GM12892 (cell line): Measurements from ENCODE around the gene STYK1.
A peak's percentile ranks its signal among the peaks of the same experiment; 100 is the strongest.

Experiments used
- DNase-seq: peaks from one replicate; pipeline ENCODE4 v3.0.0; 2011; ENCODE audit not compliant: insufficient read length
- FAIRE-seq: peaks from 2 replicates; lab custom pipeline; 2011; peaks lifted over from hg19 to GRCh38; lab: Jason Lieb, UNC
- POLR2A ChIP-seq: IDR thresholded peaks from 2 replicates; pipeline ENCODE4 v1.6.1; 2011; ENCODE audit warnings: low read depth, low read length, control low read depth
- POLR2AphosphoS5 ChIP-seq: IDR thresholded peaks from 2 replicates; pipeline ENCODE4 v1.6.1; 2011; ENCODE audit warnings: low read depth, low read length, control low read depth
- TAF1 ChIP-seq: IDR thresholded peaks from 2 replicates; pipeline ENCODE4 v1.6.1; 2011; ENCODE audit warnings: low read depth, mild to moderate bottlenecking, control low read depth, low read length, borderline replicate concordance

The STYK1 gene

DNA sequence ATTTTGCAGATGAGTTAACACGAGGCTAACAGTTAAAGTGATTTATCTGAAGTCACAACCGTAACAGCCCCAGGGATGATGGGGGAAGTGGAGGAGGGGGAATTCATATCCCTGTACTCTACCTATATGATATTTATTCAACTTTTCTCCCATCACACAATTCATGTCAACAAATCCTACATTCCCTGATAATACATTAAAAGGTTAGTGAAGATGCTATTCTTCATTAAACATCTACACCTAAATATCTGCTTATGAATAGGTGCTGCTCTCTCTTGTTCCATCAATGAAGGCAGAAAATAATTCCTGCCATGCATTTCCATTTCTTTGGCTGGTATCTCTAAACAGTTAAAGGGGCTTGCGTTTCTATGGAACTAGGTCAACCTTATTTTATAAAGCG, 42.4 kb upstream of the STYK1 start:
- DNase-seq (no peak), FAIRE-seq (peak; percentile 24)
- TF ChIP-seq POLR2A (no peak), POLR2AphosphoS5 (no peak), TAF1 (no peak)

DNA sequence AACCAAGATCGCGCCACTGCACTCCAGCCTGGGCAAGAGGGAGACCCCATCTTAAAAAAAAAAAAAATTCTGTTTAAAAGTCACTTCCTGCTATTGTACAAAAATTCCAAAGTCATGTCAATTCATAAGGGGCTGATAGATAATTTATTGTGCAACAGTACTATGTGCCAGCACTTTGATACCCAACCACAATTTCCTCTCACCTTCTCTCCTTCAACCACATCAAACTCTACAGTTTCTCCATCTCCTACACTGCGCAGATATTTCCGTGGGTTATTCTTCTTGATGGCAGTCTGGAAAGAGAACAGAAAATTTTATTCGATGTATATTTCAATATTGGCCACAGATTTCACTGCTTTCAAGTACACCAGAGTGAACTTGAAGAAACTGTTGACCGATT, 41.6 kb upstream of the STYK1 start:
- TF ChIP-seq POLR2AphosphoS5: no peak
- TF ChIP-seq TAF1: no peak
- no peak for TF ChIP-seq POLR2A
- FAIRE-seq: no peak
- DNase-seq: no peak

DNA sequence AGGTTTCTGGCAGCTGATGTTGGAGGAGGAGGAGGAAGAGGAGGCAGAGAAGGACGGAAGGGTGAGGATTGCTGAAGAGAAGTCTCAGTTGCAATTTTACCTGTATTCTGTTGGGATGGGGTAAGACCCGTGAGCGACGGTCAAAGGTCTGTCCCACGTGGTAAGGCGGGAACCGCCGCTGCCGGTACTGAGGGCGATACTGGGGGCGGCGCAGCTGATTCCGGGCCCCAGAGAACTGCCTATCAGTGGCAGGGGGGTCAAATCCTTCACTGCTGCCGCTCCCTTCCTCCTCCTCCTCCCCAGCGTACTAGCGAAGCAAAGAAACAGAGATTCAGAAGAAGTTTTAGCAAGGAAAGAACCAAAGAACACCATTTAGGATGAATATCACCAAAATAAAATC, 36.0 kb upstream of the STYK1 start:
- no peak for DNase-seq
- TF ChIP-seq POLR2A (no peak), TAF1 (no peak), POLR2AphosphoS5 (no peak)
- no peak for FAIRE-seq

DNA sequence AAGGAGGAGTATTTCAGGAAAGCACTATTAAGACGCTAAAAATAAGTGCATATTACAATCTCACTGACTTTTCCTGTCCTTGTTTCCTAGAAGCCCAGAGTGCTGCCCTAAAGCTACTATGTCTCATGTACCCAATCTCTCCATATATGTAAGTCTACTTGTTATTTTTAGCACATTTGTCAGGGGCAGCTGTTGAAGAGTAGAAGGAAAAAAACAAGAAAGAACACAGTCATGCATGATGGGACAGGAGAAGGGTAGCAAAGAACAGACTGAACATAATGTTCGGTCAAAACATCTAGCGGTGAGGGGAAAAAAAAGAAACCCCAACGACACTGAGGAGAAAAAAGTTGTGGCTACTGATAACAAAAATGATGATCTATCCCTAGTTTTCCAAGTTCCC, 35.0 kb upstream of the STYK1 start:
- no peak for DNase-seq
- FAIRE-seq: no peak
- TF ChIP-seq POLR2AphosphoS5 (no peak), POLR2A (no peak), TAF1 (no peak)

DNA sequence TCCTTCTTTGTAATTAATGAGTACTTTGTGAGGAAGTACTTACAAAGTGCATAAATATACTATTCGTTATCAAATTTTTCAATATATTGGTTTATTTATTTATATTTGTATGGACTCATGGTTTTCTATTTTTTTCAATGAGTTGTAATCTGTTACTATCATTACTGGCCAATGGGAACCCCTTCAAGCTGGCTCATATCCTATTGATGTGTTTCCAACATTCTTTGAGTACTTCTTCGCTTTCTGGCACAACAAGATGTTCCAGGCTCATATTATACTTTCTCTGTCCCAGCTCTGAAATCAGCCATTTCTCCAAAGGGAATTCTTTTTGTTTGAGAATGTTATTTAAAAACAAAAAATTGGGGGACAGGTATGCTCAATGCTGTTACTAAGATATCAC, 31.8 kb upstream of the STYK1 start:
- TF ChIP-seq POLR2A: no peak
- TF ChIP-seq TAF1: no peak
- no peak for TF ChIP-seq POLR2AphosphoS5
- FAIRE-seq: no peak
- DNase-seq: no peak

DNA sequence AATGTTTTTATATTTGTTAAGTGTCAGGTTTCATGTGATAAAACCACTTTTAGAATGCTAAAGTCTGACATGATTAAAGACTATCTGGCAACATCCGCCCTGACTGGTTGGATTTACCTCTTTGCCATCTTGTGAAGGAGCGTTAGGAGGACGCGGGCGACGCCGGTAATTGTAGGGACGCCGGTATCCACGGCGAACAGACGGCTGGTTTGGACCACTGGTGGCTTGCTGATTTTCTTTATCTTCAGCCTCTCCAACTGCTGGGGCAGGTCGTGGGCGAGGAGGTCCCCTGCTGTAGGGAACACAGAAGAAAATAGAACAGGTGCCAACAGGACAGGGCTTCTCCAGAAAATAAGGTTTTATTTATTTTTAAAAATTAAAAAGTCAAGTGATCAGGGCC, 28.0 kb upstream of the STYK1 start:
- no peak for DNase-seq
- FAIRE-seq: no peak
- TF ChIP-seq POLR2AphosphoS5 (no peak), TAF1 (no peak), POLR2A (no peak)

DNA sequence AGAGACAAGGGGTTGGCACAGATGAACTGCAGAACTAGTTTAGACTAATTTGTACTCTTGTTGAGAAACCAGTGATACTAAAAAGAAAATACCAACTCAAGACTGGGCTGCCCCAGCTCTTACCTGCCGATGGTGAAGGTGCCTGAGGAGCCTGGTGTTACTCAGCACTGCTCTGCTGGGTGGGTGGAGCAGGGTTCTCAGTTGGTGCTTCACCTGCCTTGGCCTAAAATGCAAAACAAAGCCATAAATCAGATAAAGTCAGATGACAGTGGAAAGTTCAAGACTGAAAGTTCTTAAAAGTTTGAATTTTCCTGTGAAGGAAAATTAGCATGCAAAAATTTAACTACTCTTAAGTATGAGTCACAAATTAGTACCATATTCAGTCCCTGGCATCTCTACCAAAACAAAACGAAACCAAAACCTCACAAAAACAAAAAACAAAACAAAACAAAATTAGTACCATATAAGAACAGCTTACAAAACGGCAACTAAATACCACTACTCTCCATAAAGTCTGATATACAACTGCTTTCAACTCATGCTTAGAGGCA, 27.4 kb upstream of the STYK1 start:
- FAIRE-seq (no peak), DNase-seq (no peak)
- TF ChIP-seq TAF1: no peak
- no peak for TF ChIP-seq POLR2A
- TF ChIP-seq POLR2AphosphoS5: no peak

DNA sequence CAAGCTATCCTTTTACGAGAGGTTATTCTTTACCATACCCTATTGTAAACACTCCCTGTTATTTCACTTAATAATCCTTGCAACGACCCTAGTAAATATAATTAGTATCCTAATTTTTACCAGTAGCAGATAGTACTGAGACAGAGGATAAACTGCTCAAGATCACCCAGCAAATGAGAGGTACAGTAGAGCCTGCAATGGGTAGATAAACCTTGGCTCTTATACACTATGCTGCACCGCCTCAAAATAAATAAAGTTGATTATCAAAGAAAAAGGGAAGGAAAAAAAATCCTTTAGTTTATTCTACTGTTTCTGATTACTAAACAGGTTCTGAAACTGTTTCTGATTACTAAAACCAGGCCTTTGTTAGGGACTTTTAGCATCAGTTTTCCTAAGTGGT, 26.7 kb upstream of the STYK1 start:
- no peak for FAIRE-seq
- no peak for DNase-seq
- no peak for TF ChIP-seq POLR2AphosphoS5
- TF ChIP-seq POLR2A: no peak
- TF ChIP-seq TAF1: no peak

DNA sequence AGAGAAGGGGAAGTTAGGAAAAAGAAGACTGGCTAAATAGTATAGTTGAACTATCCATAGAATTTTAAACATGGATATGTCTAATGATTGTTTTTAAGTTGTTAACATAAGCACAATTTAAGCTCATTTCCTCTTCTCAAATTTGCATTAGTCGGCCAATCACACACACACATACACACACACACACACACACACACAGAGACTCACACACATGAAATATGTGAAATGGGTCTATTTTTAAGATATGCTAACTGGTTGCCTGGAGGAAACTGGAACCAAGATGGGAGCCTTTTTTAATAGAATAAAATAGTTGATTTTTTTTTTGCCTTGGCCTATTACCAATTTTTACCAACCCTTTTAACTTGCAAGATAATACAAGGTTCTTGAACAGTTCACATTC, 24.0 kb upstream of the STYK1 start:
- no peak for FAIRE-seq
- no peak for TF ChIP-seq POLR2A
- no peak for TF ChIP-seq POLR2AphosphoS5
- TF ChIP-seq TAF1: no peak
- no peak for DNase-seq

DNA sequence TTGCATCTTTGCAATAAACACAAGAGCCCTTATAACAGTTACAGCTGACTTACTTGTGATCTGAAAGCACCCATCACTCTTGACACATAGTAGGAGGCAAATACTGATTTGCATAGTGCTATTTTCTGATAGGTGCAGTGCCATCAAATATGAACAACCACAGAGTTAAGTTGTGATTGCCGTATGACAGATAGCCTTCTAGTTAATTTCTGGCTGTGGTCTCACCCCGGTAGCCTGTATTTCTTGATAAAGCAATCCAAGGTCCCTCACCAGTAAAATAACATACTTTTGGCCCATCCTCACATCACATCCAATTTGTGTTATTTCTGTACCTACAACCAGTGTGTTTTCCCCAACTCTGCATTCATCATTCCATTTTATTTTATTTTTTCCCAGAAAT, 23.3 kb upstream of the STYK1 start:
- DNase-seq: no peak
- peak; percentile 69 for FAIRE-seq
- TF ChIP-seq TAF1 (no peak), POLR2A (no peak), POLR2AphosphoS5 (no peak)

DNA sequence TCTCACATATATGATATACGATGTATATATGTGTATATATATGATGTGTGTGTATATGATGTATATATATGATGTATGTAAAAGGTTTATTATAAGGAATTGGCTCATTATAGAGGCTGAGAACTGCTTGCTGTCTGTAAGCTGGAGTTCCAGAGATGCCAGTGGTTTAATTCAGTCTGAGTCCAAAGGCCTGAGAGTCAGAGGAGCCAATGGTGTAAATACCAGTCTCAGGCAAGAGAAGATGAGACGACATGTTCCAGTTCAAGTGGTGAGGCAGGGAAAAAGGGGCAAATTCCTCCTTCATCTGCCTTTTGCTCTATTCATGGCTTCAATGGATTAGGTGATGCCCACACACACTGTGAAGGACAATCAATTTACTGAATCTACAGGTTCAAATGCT, 17.1 kb upstream of the STYK1 start:
- no peak for DNase-seq
- FAIRE-seq: no peak

DNA sequence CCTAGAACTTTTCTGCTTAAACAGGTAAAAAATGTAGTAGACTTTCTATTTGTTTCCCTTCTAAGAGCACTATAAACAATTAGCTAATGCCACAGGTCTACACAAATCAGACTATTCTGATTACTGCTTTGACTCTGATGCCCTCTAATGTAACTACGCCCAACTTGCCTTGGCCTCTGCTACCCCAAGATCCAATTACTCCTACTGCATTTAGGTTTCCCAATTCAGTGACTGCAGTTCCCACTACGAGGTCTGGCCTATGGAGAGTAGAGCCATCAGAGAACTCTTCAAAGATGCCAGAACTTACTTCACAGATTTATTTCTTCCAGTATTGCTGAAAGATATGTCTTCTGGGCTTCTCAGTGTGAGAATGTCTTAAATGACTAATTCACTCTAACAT, 15.3 kb upstream of the STYK1 start:
- FAIRE-seq: no peak
- no peak for DNase-seq
- TF ChIP-seq POLR2AphosphoS5 (no peak), POLR2A (no peak), TAF1 (no peak)

More for the DNA sequence above, 17.1 kb upstream of the STYK1 start:
- no peak for TF ChIP-seq TAF1
- no peak for TF ChIP-seq POLR2AphosphoS5
- no peak for TF ChIP-seq POLR2A

DNA sequence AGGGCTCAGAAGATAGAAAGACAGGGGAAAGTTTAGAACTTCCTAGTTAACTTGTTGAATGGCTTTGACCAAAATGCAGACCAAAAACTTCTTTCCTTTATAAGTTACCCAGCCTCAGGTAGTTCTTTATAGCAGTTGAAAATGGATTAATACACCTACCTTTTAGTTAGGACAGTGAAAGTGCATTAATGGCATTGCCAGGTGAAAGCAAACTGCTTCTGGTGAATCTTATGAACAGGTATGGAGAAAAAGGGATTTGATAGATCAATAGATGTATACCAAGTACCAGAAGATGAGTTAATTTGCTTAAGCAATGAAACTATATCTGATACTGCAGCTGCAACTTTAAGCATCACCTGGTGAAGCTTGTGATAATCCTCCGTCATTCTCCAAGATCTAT, 14.2 kb upstream of the STYK1 start:
- FAIRE-seq: no peak

More for the DNA sequence above, 14.2 kb upstream of the STYK1 start:
- no peak for DNase-seq
- TF ChIP-seq TAF1 (no peak), POLR2A (no peak), POLR2AphosphoS5 (no peak)
